Suprapubic skin (tissue), 4 donors: ENCODE measurements around the gene FRMD4A. TPM values are rescaled to one million over a fixed set of nuclear protein-coding genes. Genes with fewer than 3 reads are reported as not detected.

ENCODE experiments used
- DNase-seq, 2 donors: peaks; one replicate each; pipeline ENCODE4 v3.0.0-alpha.2; 2019; ENCODE audit warnings: low spot score in 2 of 2
- H3K27ac ChIP-seq: fragments of 200-600 bp; sonication (generic); one replicate; pipeline ENCODE4 v1.5.1; 2019
- H3K27me3 ChIP-seq: fragments of 200-600 bp; sonication (generic); one replicate; pipeline ENCODE4 v1.5.1; 2019
- H3K36me3 ChIP-seq: fragments of 200-600 bp; sonication (generic); one replicate; pipeline ENCODE4 v1.5.1; 2019
- H3K4me1 ChIP-seq: fragments of 200-600 bp; sonication (generic); one replicate; pipeline ENCODE4 v1.5.1; 2019
- H3K4me3 ChIP-seq: fragments of 200-600 bp; sonication (generic); one replicate; pipeline ENCODE4 v1.5.1; 2019; ENCODE audit warnings: mild to moderate bottlenecking
- H3K9me3 ChIP-seq: fragments of 200-600 bp; sonication (generic); one replicate; pipeline ENCODE4 v1.5.1; 2019
- CTCF ChIP-seq, 2 donors: fragments of 200-600 bp in 1 of 2; fragments of 450-650 bp in 1 of 2; sonication (generic) in 1 of 2; IDR thresholded peaks; one replicate each; pipeline ENCODE4 v1.5.1; 2016 to 2019; ENCODE audit warnings: antibody characterized with exemption in 2 of 2, mild to moderate bottlenecking in 1 of 2, moderate library complexity in 1 of 2
- EP300 ChIP-seq: sonication (generic); formaldehyde crosslinking; IDR thresholded peaks from one replicate; pipeline ENCODE4 v1.6.1; 2017; ENCODE audit warnings: antibody characterized with exemption
- POLR2A ChIP-seq, 2 donors: fragments of 450-650 bp; IDR thresholded peaks; one replicate each; pipeline ENCODE4 v1.6.1; 2017; ENCODE audit warnings: antibody characterized with exemption in 2 of 2, mild to moderate bottlenecking in 2 of 2, moderate library complexity in 2 of 2
- POLR2AphosphoS5 ChIP-seq, 3 donors: sonication (generic); formaldehyde crosslinking; IDR thresholded peaks; one replicate each; pipeline ENCODE4 v1.6.1; 2017; ENCODE audit warnings: antibody characterized with exemption in 3 of 3
- WGBS: methylation state at CpG from one replicate; pipeline ENCODE4 v1.1.5; 2018; 5-methylcytosine and 5-hydroxymethylcytosine counted together
- total RNA-seq, 4 donors: library from RNA; depleted of rRNA; stranded (reverse); fragments of >200 nt; gene quantifications; one replicate each; pipeline ENCODE4 v1.1.0, GENCODE V29; 2016

Gene FRMD4A
- total RNA-seq, 4 donors from 2014 or later = 27.4 to 86.3 (median 58.0) TPM

DNA sequence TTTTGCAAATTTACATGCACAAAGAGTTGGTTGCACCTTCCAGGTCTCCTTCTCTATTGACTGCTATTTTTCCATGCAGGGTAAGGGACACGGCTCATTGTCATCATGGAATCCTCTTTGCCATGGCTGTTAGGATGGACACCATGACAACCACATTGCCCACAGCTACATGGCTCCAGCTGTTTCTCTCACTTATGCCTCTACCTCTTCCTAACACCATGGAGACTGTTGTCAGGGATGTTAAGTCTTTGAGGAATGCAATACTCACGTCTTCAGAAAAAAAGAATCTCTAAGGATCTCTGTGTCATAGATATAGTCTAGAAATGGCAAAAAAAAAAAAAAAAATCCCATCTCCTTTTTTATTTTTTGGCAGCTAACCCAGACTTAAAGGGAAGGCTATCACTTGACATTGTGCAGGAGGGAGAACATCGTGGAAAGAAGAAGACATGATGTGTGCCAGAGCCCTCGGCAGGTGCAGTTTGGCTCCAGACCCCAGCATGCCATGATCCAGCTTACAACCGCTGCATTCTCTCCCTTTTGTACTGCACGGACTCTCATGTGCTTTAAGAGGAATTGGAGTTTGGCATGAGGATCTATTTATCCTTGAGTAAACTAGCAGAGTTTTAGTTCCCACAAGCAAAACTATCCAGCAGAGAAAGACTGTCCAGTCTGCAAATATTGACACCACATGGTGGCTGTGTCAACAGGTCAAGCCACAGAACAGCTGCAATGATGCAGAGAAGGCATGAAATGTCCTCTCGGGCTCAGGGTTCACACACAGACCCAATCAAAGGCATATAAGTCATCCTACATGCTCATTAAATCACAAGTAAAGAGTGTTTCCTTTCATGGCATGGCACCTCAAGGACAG lies 70.8 kb downstream of the FRMD4A start:
- Histone ChIP-seq H3K4me3 (no peak overlapping the region), H3K9me3 (no peaks in the 10 kb centered on the region), H3K4me1 (no peaks in the 10 kb centered on the region), H3K27me3 (peaks cover 3% of the 10 kb centered on the region), H3K27ac (no peak overlapping the region), H3K36me3 (no peaks in the 10 kb centered on the region)
- DNase-seq = no peak
- TF ChIP-seq POLR2A (IDR thresholded peaks at IDR 0.05) (no peak), POLR2AphosphoS5 (IDR thresholded peaks at IDR 0.05) (no peak), EP300 (no peak), CTCF (IDR thresholded peaks at IDR 0.05) (no peak)
- WGBS = 50% methylated on average over 7 of the region's 7 CpGs

- Histone ChIP-seq H3K4me3 (no peak overlapping the region), H3K36me3 (no peaks in the 10 kb centered on the region), H3K4me1 (no peaks in the 10 kb centered on the region), H3K27ac (no peak overlapping the region), H3K27me3 (no peaks in the 10 kb centered on the region), H3K9me3 (no peaks in the 10 kb centered on the region)
- TF ChIP-seq EP300 (no peak), CTCF (IDR thresholded peaks at IDR 0.05) (no peak), POLR2AphosphoS5 (IDR thresholded peaks at IDR 0.05) (no peak), POLR2A (IDR thresholded peaks at IDR 0.05) (no peak)
- no peak for DNase-seq
- 48% methylated on average over 2 of the region's 2 CpGs for WGBS
Measured at GRCh38 chr10:14254368-14254767, 76.4 kb downstream of the FRMD4A start.

GRCh38 chr10:14253711-14254110 lies 77.0 kb downstream of the FRMD4A start:
- H3K27me3 ChIP-seq = no peaks in the 10 kb centered on the region
- 84% methylated on average over 5 of the region's 5 CpGs for WGBS
- no peaks in the 10 kb centered on the region for H3K4me1 ChIP-seq
- TF ChIP-seq CTCF (IDR thresholded peaks at IDR 0.05) (no peak), POLR2AphosphoS5 (IDR thresholded peaks at IDR 0.05) (no peak), EP300 (no peak), POLR2A (IDR thresholded peaks at IDR 0.05) (no peak)
- no peak overlapping the region for H3K27ac ChIP-seq
- no peak overlapping the region for H3K4me3 ChIP-seq
- no peaks in the 10 kb centered on the region for H3K9me3 ChIP-seq
- DNase-seq = no peak
- no peaks in the 10 kb centered on the region for H3K36me3 ChIP-seq

DNA sequence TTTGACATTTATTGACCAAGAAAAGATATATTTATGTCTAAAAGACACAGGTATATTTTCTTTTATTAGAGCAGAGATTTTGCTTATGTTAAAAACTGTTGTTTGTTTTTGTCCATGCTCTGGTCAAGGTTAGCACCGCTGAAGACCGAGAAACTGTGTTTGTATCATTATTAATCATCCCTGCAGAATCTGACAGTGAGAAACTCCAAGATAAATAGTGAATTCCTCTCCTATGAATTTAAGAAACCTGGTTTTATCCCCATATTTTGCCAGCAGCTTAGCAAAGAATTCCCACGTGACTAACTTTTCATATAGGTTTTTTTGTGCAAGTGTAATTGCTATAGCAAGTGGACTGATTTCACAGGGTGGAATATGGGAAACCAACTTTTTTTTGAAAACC lies 77.6 kb downstream of the FRMD4A start:
- DNase-seq = no peak
- Histone ChIP-seq H3K36me3 (no peaks in the 10 kb centered on the region), H3K27ac (no peak overlapping the region), H3K4me1 (no peaks in the 10 kb centered on the region), H3K27me3 (no peaks in the 10 kb centered on the region), H3K9me3 (no peaks in the 10 kb centered on the region), H3K4me3 (no peak overlapping the region)
- WGBS = 90% methylated on average over 3 of the region's 3 CpGs
- no peak for TF ChIP-seq CTCF (IDR thresholded peaks at IDR 0.05)
- TF ChIP-seq POLR2AphosphoS5 (IDR thresholded peaks at IDR 0.05) = no peak
- TF ChIP-seq EP300 = no peak
- no peak for TF ChIP-seq POLR2A (IDR thresholded peaks at IDR 0.05)

DNA sequence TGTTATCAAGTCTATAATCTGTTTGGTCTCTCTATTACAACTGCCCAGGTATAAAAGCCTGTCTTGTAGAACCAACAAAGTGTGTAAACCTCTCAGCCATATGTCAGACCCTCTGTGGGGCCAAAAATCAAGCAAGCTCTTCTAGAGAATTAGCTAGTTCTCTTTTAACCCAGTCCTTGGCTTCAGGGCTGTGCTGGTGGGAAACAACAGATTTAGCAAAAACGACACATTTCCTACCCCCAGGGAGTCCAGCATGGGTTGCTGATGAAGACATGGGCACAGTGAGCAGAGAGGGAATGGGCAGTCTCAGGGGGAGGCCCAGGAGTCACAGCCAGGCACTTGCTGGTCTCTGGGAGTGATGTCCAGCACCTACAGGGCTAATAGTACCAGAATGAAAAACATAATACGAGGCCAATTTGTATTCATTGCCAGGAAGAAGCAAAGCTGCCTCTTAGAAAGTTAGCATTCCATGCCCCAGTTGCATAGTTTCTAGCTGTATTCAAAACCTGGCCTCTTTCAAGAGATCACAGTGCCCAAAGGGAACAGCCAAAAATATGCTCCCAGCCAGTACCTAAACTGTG lies 80.1 kb downstream of the FRMD4A start:
- no peak for TF ChIP-seq POLR2A (IDR thresholded peaks at IDR 0.05)
- no peak for TF ChIP-seq CTCF (IDR thresholded peaks at IDR 0.05)
- no peak for TF ChIP-seq EP300
- no peak for TF ChIP-seq POLR2AphosphoS5 (IDR thresholded peaks at IDR 0.05)
- Histone ChIP-seq H3K9me3 (no peaks in the 10 kb centered on the region), H3K4me3 (no peak overlapping the region), H3K4me1 (no peaks in the 10 kb centered on the region), H3K36me3 (no peaks in the 10 kb centered on the region), H3K27me3 (peaks cover 3% of the 10 kb centered on the region), H3K27ac (no peak overlapping the region)
- 89% methylated on average over 2 of the region's 2 CpGs for WGBS
- no peak for DNase-seq
